GM11168 (cell line): Measurements from ENCODE around the gene MAP4.
"Not testable (repeated sequence)": the region's sequence is repeated elsewhere in the genome, so short reads cannot be mapped to it uniquely, and the experiment has no call there.

Experiments used
- in situ Hi-C: fragments of 300-500 bp; cut with MboI; formaldehyde crosslinking; loops from one replicate; pipeline ENCODE4 v1.12.0; 2022; ENCODE audit warnings: low sequenced_read_pairs; ENCODE audit not compliant: unreplicated experiment

The MAP4 gene

DNA sequence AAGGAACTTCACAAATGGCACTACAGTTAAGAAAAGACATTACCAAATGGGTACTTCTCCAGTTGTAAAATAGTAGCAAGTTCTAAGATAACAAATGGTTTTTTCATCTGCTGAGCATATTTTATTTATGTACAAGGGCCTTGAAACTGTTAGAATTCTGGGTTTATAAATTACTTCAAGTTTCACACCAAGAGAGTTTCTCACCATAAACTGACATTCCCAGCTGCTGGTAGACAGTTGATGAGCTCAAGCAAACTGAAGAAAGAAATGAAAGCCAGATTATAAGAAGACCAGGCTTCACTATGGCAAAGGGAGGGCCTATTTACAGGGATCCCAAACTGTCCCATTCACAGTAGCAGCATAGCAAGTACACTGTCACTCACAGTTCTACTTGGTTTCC is 113.5 kb downstream of the MAP4 start:
- in situ Hi-C loops = no loop called here

- in situ Hi-C loops = no loop called here
Measured at GRCh38 chr3:47901280-47901833, 114.9 kb downstream of the MAP4 start.

- in situ Hi-C loops = no loop called here
Measured at GRCh38 chr3:47899495-47900108, 116.6 kb downstream of the MAP4 start.

- in situ Hi-C loops = no loop called here
Measured at GRCh38 chr3:47897954-47898353, 118.3 kb downstream of the MAP4 start.

DNA sequence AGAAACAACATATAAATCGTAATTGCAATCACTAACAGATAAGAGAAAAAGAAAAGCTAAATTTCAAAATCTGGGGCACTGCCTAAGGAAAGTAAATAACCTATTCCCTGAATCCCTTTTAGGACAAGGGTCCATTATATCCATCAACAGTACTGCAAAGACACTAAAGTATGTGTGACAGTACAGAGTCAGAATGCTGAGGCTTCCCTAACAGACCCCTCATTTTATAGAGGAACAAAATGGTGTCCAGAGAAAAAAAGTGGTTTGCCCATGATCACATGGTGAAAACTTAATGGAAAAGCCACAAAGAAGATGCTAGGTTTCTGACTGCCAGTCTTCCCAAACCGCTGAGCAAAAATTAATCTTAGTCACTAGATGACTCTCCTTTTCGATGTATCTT is 119.5 kb downstream of the MAP4 start:
- in situ Hi-C loops = no loop called here

GRCh38 chr3:47895241-47895640 is 121.0 kb downstream of the MAP4 start:
- in situ Hi-C loops = no loop called here

DNA sequence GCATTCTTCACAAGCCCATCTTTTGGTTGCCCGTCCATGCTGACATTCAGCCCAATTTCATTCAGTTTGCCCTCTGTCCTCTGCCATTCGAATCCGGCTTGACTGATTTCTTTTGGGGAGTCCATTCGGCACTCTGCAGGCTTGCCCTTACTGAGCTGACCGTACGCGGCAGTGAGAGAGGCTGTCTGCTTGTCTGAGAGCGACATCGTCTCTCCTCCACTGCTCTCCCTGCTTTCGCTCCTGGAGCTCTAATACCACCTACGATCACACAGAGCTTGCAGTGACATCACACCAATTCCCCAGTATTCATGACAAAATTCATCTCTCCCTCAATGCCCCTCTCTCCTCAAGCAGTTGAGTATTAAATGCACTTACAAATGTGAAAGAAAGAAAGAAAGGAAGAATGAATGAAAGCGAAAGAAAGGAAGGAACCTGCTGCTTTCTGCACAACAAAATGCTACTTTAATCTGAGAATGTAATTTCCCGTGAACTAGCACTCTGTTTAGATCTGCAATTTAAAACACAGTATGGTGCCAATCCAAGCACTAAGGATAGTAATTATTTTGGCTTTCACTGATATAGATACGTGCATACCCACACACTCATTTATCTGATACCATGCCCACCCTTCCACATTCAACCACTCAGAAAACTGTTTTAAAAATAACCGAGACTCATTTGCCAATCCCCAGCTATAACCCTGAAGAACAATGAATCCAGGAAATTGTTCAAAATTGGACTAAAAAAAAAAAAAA is 123.8 kb downstream of the MAP4 start:
- in situ Hi-C loops = no loop called here

GRCh38 chr3:47891613-47892005 is 124.6 kb downstream of the MAP4 start:
- in situ Hi-C loops = no loop called here

- in situ Hi-C loops = no loop called here
Measured at GRCh38 chr3:47890828-47891612, 125.2 kb downstream of the MAP4 start.

DNA sequence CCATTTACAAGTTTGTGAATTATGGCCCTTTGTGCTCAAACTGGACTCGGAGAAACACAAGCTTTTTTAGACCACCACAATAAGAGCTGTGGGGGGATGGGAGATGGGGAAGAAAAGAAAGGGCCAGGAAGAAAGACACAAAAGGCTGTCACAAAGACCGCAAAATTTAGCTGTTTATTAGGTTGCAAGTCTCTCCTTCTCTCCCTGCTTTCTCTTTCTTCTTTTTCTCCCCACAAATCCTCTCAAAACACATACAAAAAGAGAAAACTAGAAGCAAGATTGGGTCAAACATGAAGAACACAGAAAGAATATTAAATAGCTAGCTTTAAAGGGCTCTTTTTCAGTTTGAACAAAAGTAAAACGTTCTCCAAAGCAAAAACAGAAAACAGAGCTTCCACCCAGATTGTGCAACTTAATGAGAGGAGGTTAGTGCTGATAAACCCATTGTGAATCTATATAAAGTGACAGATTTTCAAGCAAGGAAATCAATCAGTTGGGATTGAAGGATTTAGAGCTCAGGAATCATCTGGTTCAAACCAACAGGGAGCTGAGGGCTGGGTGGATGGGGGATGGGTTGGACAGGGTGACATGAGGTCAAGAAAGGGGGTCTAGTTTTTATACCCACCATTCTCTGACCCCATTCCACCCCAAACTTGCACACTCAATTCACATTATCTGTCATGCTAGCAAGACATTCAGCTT is 125.9 kb downstream of the MAP4 start:
- in situ Hi-C loops = no loop called here

GRCh38 chr3:47888986-47889757 is 127.0 kb downstream of the MAP4 start:
- in situ Hi-C loops = no loop called here

- in situ Hi-C loops = not testable (repeated sequence)
Measured at GRCh38 chr3:47887991-47888390, 128.2 kb downstream of the MAP4 start.

GRCh38 chr3:47885168-47885567 is 131.0 kb downstream of the MAP4 start:
- in situ Hi-C loops = no loop called here

GRCh38 chr3:47884603-47885002 is 131.6 kb downstream of the MAP4 start:
- in situ Hi-C loops = no loop called here

DNA sequence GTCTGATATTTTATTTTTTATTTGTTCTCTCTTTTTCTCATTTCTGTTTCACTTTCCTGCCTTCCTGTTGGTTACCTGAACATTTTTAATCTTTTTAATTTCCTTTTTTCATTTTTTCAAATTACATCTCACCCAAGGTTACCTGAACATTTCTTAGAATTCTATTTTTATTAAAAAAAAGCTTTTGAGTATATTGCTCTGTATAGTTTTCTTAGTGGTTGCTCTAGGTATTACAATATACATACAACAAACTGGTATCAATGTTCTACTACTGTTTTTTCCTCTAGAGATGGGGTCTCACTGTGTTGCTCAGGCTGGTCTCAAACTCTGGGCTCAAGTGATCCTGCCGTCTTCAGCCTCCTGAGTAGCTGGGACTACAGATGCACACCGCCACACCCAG is 133.9 kb downstream of the MAP4 start:
- in situ Hi-C loops = no loop called here

GRCh38 chr3:47877719-47878118 is 138.5 kb downstream of the MAP4 start:
- in situ Hi-C loops = no loop called here

- in situ Hi-C loops = no loop called here
Measured at GRCh38 chr3:47877290-47877689, 138.9 kb downstream of the MAP4 start.

DNA sequence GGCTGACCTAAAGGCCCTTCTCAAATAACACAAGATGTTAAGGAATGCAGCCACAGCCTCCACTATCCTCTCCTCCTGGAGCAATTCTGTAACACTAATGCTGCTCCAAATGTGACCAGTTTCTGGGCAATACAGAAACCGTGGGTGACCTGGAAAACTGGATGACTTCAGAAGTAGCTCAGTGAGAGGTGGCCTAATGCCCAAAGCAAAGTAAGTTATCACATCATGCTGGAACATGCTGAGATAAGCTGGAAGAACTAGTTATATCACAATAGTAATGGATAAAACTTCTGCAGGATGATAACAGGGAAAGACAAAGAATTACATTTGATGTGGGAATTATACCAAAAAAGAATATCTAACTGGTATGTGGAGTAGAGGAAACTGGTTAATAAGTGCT is 141.3 kb downstream of the MAP4 start:
- in situ Hi-C loops = no loop called here

DNA sequence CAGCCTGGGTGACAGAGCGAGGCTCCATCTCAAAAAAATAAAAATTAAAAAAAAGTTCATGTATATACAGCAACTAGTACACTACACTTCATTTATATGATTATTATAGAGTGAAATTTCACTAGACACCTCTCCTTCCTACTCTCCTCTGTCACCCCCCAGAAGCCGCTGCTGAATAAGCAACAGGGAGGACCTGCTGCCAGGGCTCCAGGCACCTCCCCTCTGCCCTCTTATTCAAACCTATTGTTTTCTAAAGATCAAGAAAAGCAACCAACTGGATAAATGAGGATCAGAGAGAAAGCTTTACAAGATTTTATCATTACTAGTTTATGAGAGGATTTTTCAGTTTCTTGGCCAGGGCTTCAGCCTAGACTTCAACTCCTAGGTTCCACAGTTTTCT is 141.8 kb downstream of the MAP4 start:
- in situ Hi-C loops = no loop called here

DNA sequence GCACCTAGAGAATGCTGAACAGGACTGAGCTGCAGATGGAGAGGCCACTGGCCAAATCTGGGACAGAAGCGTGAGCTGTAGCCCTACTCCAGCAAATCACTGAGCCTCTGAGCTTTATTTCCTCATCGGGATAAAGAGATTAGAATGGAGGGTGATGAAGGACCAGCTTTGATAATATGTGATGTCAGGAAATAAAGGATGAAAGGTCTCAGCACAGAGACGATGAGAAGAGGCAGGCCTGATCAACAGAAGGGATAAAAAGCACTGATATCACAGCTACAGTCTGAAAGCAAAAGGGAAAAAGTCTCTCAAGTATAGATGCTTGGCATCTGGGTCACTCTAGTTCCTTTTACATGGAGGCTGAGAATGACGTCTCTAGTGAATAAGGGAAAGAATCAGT is 143.3 kb downstream of the MAP4 start:
- in situ Hi-C loops = no loop called here
